A673 (cell line): ENCODE data around the gene CHTF18.

ENCODE experiments used
- CTCF ChIP-seq: fragments of 300-800, 200-600 bp; sonication (generic); conservative IDR thresholded peaks from 2 replicates; pipeline ENCODE4 v1.5.1; 2017; ENCODE audit warnings: low read depth, mild to moderate bottlenecking, antibody characterized with exemption, low read length, moderate library complexity, mixed read lengths
- EZH2 ChIP-seq: fragments of 200-600 bp; sonication (generic); IDR thresholded peaks from 2 replicates; pipeline ENCODE4 v1.6.1; 2017; ENCODE audit warnings: borderline replicate concordance, low read depth, mild to moderate bottlenecking, mixed read lengths, antibody characterized with exemption, low read length; ENCODE audit not compliant: poor library complexity, severe bottlenecking

DNA sequence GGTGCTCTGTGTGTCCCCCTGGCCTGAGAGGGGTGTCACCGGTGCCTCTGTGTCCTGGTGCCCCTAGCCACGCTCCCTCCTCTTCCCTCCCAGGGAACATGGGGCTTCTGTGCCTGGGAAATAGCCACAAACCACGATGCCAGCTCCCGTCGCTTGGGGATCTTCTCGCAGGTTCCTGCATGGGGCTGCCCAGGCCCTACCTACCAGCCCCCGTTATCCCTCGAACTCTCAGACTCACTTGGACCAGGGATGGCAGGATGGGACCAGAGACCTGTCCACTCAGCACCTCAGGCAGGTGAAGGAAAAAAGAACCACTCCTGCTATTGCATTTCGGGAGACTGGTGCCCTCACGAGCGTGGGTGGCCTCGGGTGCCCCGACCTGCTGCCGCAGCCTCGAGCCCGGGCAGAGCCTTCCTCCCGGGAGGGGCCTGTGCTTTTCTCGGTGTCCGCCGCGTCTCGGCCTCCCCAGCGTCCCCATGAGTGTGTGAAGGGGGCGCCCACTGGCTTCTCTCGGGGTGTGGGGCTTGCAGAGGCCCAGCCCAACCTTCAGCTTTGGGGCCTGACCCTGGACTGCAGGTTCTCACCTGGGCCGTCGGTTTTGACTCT, 53.1 kb downstream of the CHTF18 start:
- TF ChIP-seq EZH2 (no peak), CTCF (no peak)
